Measurements from ENCODE around the gene SCN1B. TPM values are rescaled to one million over a fixed set of nuclear protein-coding genes. Genes with fewer than 3 reads are reported as not detected.

SCN1B gene
- total and polyA plus RNA-seq, 8 donors: 2.9 to 15.1 (median 5.7) TPM

- no peaks in the 10 kb centered on the region for H3K27me3 ChIP-seq
- H3K9me3 ChIP-seq: no peaks in the 10 kb centered on the region
- H3K36me3 ChIP-seq: no peaks in the 10 kb centered on the region
- FAIRE-seq (no peak), DNase-seq (peak in 1 of 6 donors; percentile 59), ATAC-seq (no peak)
- no peak overlapping the region for H3K27ac ChIP-seq
- H3K4me3 ChIP-seq: no peak overlapping the region
- WGBS, 2 donors: 85 to 89% methylated on average over 14 of the region's 14 CpGs
- no peaks in the 10 kb centered on the region for H3K4me1 ChIP-seq
- intact Hi-C loops (cut with DNase I): no loop called here
- TF ChIP-seq CTCF (IDR thresholded peaks at IDR 0.05): no peak
Observed at GRCh38 chr19:35079826-35080225, 49.6 kb downstream of the SCN1B start.

- FAIRE-seq: no peak
- H3K36me3 ChIP-seq: no peaks in the 10 kb centered on the region
- H3K27ac ChIP-seq: no peak overlapping the region
- DNase-seq: no peak
- WGBS, 2 donors: 77 to 84% methylated on average over 16 of the region's 16 CpGs
- H3K9me3 ChIP-seq: no peaks in the 10 kb centered on the region
- intact Hi-C loops (cut with DNase I): no loop called here
- H3K4me1 ChIP-seq: no peaks in the 10 kb centered on the region
- no peak for ATAC-seq
- no peak for TF ChIP-seq CTCF (IDR thresholded peaks at IDR 0.05)
- no peak overlapping the region for H3K4me3 ChIP-seq
- H3K27me3 ChIP-seq: no peaks in the 10 kb centered on the region
Observed at GRCh38 chr19:35080613-35081170, 50.4 kb downstream of the SCN1B start.

- H3K9me3 ChIP-seq: no peaks in the 10 kb centered on the region
- ATAC-seq (no peak), FAIRE-seq (no peak), DNase-seq (peak in 1 of 6 donors; percentile 6)
- H3K4me1 ChIP-seq: no peaks in the 10 kb centered on the region
- H3K27me3 ChIP-seq: no peaks in the 10 kb centered on the region
- intact Hi-C loops (cut with DNase I): no loop called here
- no peak for TF ChIP-seq CTCF (IDR thresholded peaks at IDR 0.05)
- H3K36me3 ChIP-seq: no peaks in the 10 kb centered on the region
- H3K27ac ChIP-seq: no peak overlapping the region
- WGBS, 2 donors: 82 to 87% methylated on average over 6 of the region's 6 CpGs
- H3K4me3 ChIP-seq: no peak overlapping the region
Observed at GRCh38 chr19:35081201-35081600, 50.9 kb downstream of the SCN1B start.

GRCh38 chr19:35083691-35084508, 53.6 kb downstream of the SCN1B start:
- intact Hi-C loops (cut with DNase I): no loop called here
- DNase-seq: no peak
- Histone ChIP-seq H3K4me3 (no peak overlapping the region), H3K36me3 (no peaks in the 10 kb centered on the region), H3K4me1 (no peaks in the 10 kb centered on the region), H3K27me3 (no peaks in the 10 kb centered on the region), H3K9me3 (no peaks in the 10 kb centered on the region), H3K27ac (no peak overlapping the region)
- TF ChIP-seq CTCF (IDR thresholded peaks at IDR 0.05): no peak
- FAIRE-seq: no peak
- whole genome bisulfite sequencing, 2 donors: 84 to 88% methylated on average over 15 of the region's 15 CpGs
- ATAC-seq: no peak

- H3K27me3 ChIP-seq: no peaks in the 10 kb centered on the region
- TF ChIP-seq CTCF (IDR thresholded peaks at IDR 0.05): no peak
- 84 to 92% methylated on average over 3 of the region's 3 CpGs for WGBS, 2 donors
- no peaks in the 10 kb centered on the region for H3K36me3 ChIP-seq
- DNase-seq (no peak), ATAC-seq (no peak), FAIRE-seq (no peak)
- H3K9me3 ChIP-seq: no peaks in the 10 kb centered on the region
- no peak overlapping the region for H3K4me3 ChIP-seq
- H3K27ac ChIP-seq: no peak overlapping the region
- intact Hi-C loops (cut with DNase I): no loop called here
- no peaks in the 10 kb centered on the region for H3K4me1 ChIP-seq
Observed at GRCh38 chr19:35084509-35084762, 54.2 kb downstream of the SCN1B start.
